Measurements from ENCODE around the gene ZNF483. TPM values are rescaled to one million over a fixed set of nuclear protein-coding genes. Genes with fewer than 3 reads are reported as not detected.
"Not testable (repeated sequence)": the region's sequence is repeated elsewhere in the genome, so short reads cannot be mapped to it uniquely, and the experiment has no call there.

Gene ZNF483
- total RNA-seq, 1 donor from 2014 or later = 2.5 TPM

- no peaks in the 10 kb centered on the region for H3K27me3 Mint-ChIP-seq (ENCODE audit: low read depth, unreplicated experiment)
- H3K36me3 Mint-ChIP-seq (ENCODE audit: low read depth, unreplicated experiment) = peaks cover 40% of the 10 kb centered on the region
- no peak overlapping the region for H2AFZ ChIP-seq (ENCODE audit: low read depth, low read length)
- H3K27ac ChIP-seq (ENCODE audit: low read depth, low read length) = no peak overlapping the region
- H3K9me3 ChIP-seq (ENCODE audit: insufficient read depth, low read depth, low read length) = no peaks in the 10 kb centered on the region
- DNase-seq (ENCODE audit: low read depth) (peak; percentile 64), FAIRE-seq (no peak)
- peaks cover 4% of the 10 kb centered on the region for H3K36me3 ChIP-seq (ENCODE audit: insufficient read depth, low read length)
- no peaks in the 10 kb centered on the region for H3K4me1 ChIP-seq (ENCODE audit: insufficient read depth, low read length)
- H3K9me3 Mint-ChIP-seq (ENCODE audit: unreplicated experiment) = peaks cover 43% of the 10 kb centered on the region
- H3K27ac Mint-ChIP-seq (ENCODE audit: unreplicated experiment) = no peak overlapping the region
- no peak overlapping the region for H3K4me2 ChIP-seq (ENCODE audit: low read length)
- no peak overlapping the region for H3K9ac ChIP-seq (ENCODE audit: low read length)
- no peak overlapping the region for H3K4me3 ChIP-seq (ENCODE audit: insufficient read depth, low read depth, low read length)
- H3K4me1 Mint-ChIP-seq (ENCODE audit: low read depth, unreplicated experiment) = no peaks in the 10 kb centered on the region
- H3K4me3 Mint-ChIP-seq (ENCODE audit: unreplicated experiment) = no peak overlapping the region
- no peaks in the 10 kb centered on the region for H4K20me1 ChIP-seq (ENCODE audit: insufficient read depth, low read length)
- H3K79me2 ChIP-seq (ENCODE audit: insufficient read depth, low read length) = no peaks in the 10 kb centered on the region
- H3K27me3 ChIP-seq (ENCODE audit: insufficient read depth, low read length) = no peaks in the 10 kb centered on the region
- TF ChIP-seq CTCF (IDR thresholded peaks at IDR 0.05; ENCODE audit: insufficient read depth, low read depth, low read length) = no peak
- no peak for TF ChIP-seq EZH2 (IDR thresholded peaks at IDR 0.05; ENCODE audit: insufficient read depth, low read length)
Measured at GRCh38 chr9:111559000-111559610, 34.1 kb downstream of the ZNF483 start.

- peaks cover 5% of the 10 kb centered on the region for H3K36me3 ChIP-seq (ENCODE audit: insufficient read depth, low read length)
- no peaks in the 10 kb centered on the region for H3K4me1 ChIP-seq (ENCODE audit: insufficient read depth, low read length)
- peaks cover 29% of the 10 kb centered on the region for H3K9me3 Mint-ChIP-seq (ENCODE audit: unreplicated experiment)
- no peaks in the 10 kb centered on the region for H3K79me2 ChIP-seq (ENCODE audit: insufficient read depth, low read length)
- no peak overlapping the region for H3K4me3 Mint-ChIP-seq (ENCODE audit: unreplicated experiment)
- no peaks in the 10 kb centered on the region for H4K20me1 ChIP-seq (ENCODE audit: insufficient read depth, low read length)
- DNase-seq (ENCODE audit: low read depth) (no peak), FAIRE-seq (no peak)
- no peak overlapping the region for H3K27ac ChIP-seq (ENCODE audit: low read depth, low read length)
- no peaks in the 10 kb centered on the region for H3K27me3 ChIP-seq (ENCODE audit: insufficient read depth, low read length)
- no peaks in the 10 kb centered on the region for H3K4me1 Mint-ChIP-seq (ENCODE audit: low read depth, unreplicated experiment)
- H3K4me2 ChIP-seq (ENCODE audit: low read length) = no peak overlapping the region
- no peak overlapping the region for H3K27ac Mint-ChIP-seq (ENCODE audit: unreplicated experiment)
- no peak overlapping the region for H3K4me3 ChIP-seq (ENCODE audit: insufficient read depth, low read depth, low read length)
- H3K36me3 Mint-ChIP-seq (ENCODE audit: low read depth, unreplicated experiment) = peaks cover 30% of the 10 kb centered on the region
- no peak for TF ChIP-seq EZH2 (IDR thresholded peaks at IDR 0.05; ENCODE audit: insufficient read depth, low read length)
- no peak for TF ChIP-seq CTCF (IDR thresholded peaks at IDR 0.05; ENCODE audit: insufficient read depth, low read depth, low read length)
- H3K27me3 Mint-ChIP-seq (ENCODE audit: low read depth, unreplicated experiment) = no peaks in the 10 kb centered on the region
- no peak overlapping the region for H3K9ac ChIP-seq (ENCODE audit: low read length)
- H3K9me3 ChIP-seq (ENCODE audit: insufficient read depth, low read depth, low read length) = no peaks in the 10 kb centered on the region
- no peak overlapping the region for H2AFZ ChIP-seq (ENCODE audit: low read depth, low read length)
Measured at GRCh38 chr9:111561165-111561719, 36.3 kb downstream of the ZNF483 start.

- Histone ChIP-seq H3K79me2 (ENCODE audit: insufficient read depth, low read length) (no peaks in the 10 kb centered on the region), H3K4me1 (ENCODE audit: insufficient read depth, low read length) (no peaks in the 10 kb centered on the region), H3K9ac (ENCODE audit: low read length) (no peak overlapping the region), H3K36me3 (ENCODE audit: insufficient read depth, low read length) (peaks cover 29% of the 10 kb centered on the region), H3K4me2 (ENCODE audit: low read length) (no peak overlapping the region), H2AFZ (ENCODE audit: low read depth, low read length) (no peak overlapping the region), H3K27ac (ENCODE audit: low read depth, low read length) (no peak overlapping the region), H4K20me1 (ENCODE audit: insufficient read depth, low read length) (no peaks in the 10 kb centered on the region), H3K27me3 (ENCODE audit: insufficient read depth, low read length) (no peaks in the 10 kb centered on the region), H3K9me3 (ENCODE audit: insufficient read depth, low read depth, low read length) (peaks cover 6% of the 10 kb centered on the region), H3K4me3 (ENCODE audit: insufficient read depth, low read depth, low read length) (no peak overlapping the region)
- DNase-seq (ENCODE audit: low read depth) (no peak), FAIRE-seq (no peak)
- Mint-ChIP-seq H3K27me3 (ENCODE audit: low read depth, unreplicated experiment) (no peaks in the 10 kb centered on the region), H3K27ac (ENCODE audit: unreplicated experiment) (no peak overlapping the region), H3K9me3 (ENCODE audit: unreplicated experiment) (peaks cover 43% of the 10 kb centered on the region), H3K36me3 (ENCODE audit: low read depth, unreplicated experiment) (peaks cover 62% of the 10 kb centered on the region), H3K4me3 (ENCODE audit: unreplicated experiment) (no peak overlapping the region), H3K4me1 (ENCODE audit: low read depth, unreplicated experiment) (no peaks in the 10 kb centered on the region)
- TF ChIP-seq CTCF (IDR thresholded peaks at IDR 0.05; ENCODE audit: insufficient read depth, low read depth, low read length) = no peak
- TF ChIP-seq EZH2 (IDR thresholded peaks at IDR 0.05; ENCODE audit: insufficient read depth, low read length) = no peak
Measured at GRCh38 chr9:111566234-111566633, 41.3 kb downstream of the ZNF483 start.

- H3K4me1 Mint-ChIP-seq (ENCODE audit: low read depth, unreplicated experiment); H3K4me3 ChIP-seq (ENCODE audit: insufficient read depth, low read depth, low read length); H3K9ac ChIP-seq (ENCODE audit: low read length); H3K27ac ChIP-seq (ENCODE audit: low read depth, low read length); H3K9me3 ChIP-seq (ENCODE audit: insufficient read depth, low read depth, low read length); H3K27ac Mint-ChIP-seq (ENCODE audit: unreplicated experiment); H4K20me1 ChIP-seq (ENCODE audit: insufficient read depth, low read length); H3K4me1 ChIP-seq (ENCODE audit: insufficient read depth, low read length); H2AFZ ChIP-seq (ENCODE audit: low read depth, low read length); H3K27me3 Mint-ChIP-seq (ENCODE audit: low read depth, unreplicated experiment); H3K79me2 ChIP-seq (ENCODE audit: insufficient read depth, low read length); DNase-seq (ENCODE audit: low read depth); H3K4me2 ChIP-seq (ENCODE audit: low read length); FAIRE-seq; H3K27me3 ChIP-seq (ENCODE audit: insufficient read depth, low read length); H3K4me3 Mint-ChIP-seq (ENCODE audit: unreplicated experiment): not testable (repeated sequence)
- peaks cover 39% of the 10 kb centered on the region for H3K36me3 ChIP-seq (ENCODE audit: insufficient read depth, low read length)
- Mint-ChIP-seq H3K9me3 (ENCODE audit: unreplicated experiment) (peaks cover 38% of the 10 kb centered on the region), H3K36me3 (ENCODE audit: low read depth, unreplicated experiment) (peaks cover 62% of the 10 kb centered on the region)
Measured at GRCh38 chr9:111568127-111568526, 43.1 kb downstream of the ZNF483 start.
